Kidney (tissue), 14 donors: ENCODE results near the gene BRD3OS. TPM values are rescaled to one million over a fixed set of nuclear protein-coding genes. Genes with fewer than 3 reads are reported as not detected.
A peak's percentile ranks its signal among the peaks of the same experiment; 100 is the strongest.

Experiments
- DNase-seq, 5 donors: peaks; one replicate each; pipeline ENCODE4 v3.0.0-alpha.2; 2013 to 2020
- FAIRE-seq: peaks from 2 replicates; lab custom pipeline; 2012; peaks lifted over from hg19 to GRCh38; lab: Jason Lieb, UNC
- H3K27ac ChIP-seq, 2 donors: one replicate each; pipeline ENCODE4 v1.7.0; 2013; ENCODE audit warnings: low read depth in 2 of 2, low read length in 2 of 2, inconsistent platforms in 1 of 2
- H3K27me3 ChIP-seq: one replicate; pipeline ENCODE4 v1.7.1; 2013; ENCODE audit warnings: low read length, inconsistent platforms; ENCODE audit not compliant: control insufficient read depth, insufficient read depth
- H3K36me3 ChIP-seq, 3 donors: one replicate each; pipeline versions ENCODE4 v1.7.0 to v1.7.1; 2013; ENCODE audit warnings: low read length in 3 of 3, control low read depth in 1 of 3, inconsistent platforms in 1 of 3; ENCODE audit not compliant: insufficient read depth in 3 of 3, control insufficient read depth in 2 of 3
- H3K4me1 ChIP-seq, 3 donors: one replicate each; pipeline versions ENCODE4 v1.7.0 to v1.7.1; 2013; ENCODE audit warnings: low read length in 3 of 3, inconsistent platforms in 1 of 3, low read depth in 1 of 3; ENCODE audit not compliant: control insufficient read depth in 2 of 3, insufficient read depth in 2 of 3
- H3K4me3 ChIP-seq, 3 donors: one replicate each; pipeline versions ENCODE4 v1.7.0 to v1.8.1; 2013; ENCODE audit warnings: low read length in 3 of 3, control low read depth in 1 of 3, inconsistent platforms in 1 of 3
- H3K9ac ChIP-seq, 3 donors: one replicate each; pipeline versions ENCODE4 v1.7.0 to v1.7.1; 2013; ENCODE audit warnings: low read length in 3 of 3, control low read depth in 1 of 3, inconsistent platforms in 1 of 3
- H3K9me3 ChIP-seq, 3 donors: one replicate each; pipeline versions ENCODE4 v1.7.0 to v1.7.1; 2013; ENCODE audit warnings: low read length in 3 of 3, control low read depth in 1 of 3, inconsistent platforms in 1 of 3; ENCODE audit not compliant: control insufficient read depth in 2 of 3, insufficient read depth in 1 of 3
- intact Hi-C: fragments of 100-400 bp; cut with DNase I; formaldehyde crosslinking; loops from one replicate; pipeline ENCODE4 v1.11.1; 2022
- polyA plus RNA-seq: library from polyadenylated mRNA; stranded (reverse); fragments of 350-450 nt; fragmentation: Illumina TruSeq; extraction: RNeasy Lipid Tissue Mini Kit (QIAGEN cat#74804); gene quantifications from one replicate; pipeline ENCODE4 v1.2.3, GENCODE V29; 2014; ENCODE audit warnings: low read depth, low replicate concordance; ENCODE audit not compliant: insufficient read depth
- total RNA-seq: library from RNA; stranded (reverse); fragmentation: NEBNext Ultra II Directional; extraction: Animal tissue kit (Norgen Biotek cat#: 25700); gene quantifications from one replicate; pipeline ENCODE4 v1.2.1, GENCODE V29; 2021
- TF ChIP-seq, protein P1 (sequence below): IDR thresholded peaks from 3 replicates; pipeline ENCODE4 v1.5.1; 2012; ENCODE audit warnings: mild to moderate bottlenecking, moderate library complexity, borderline replicate concordance; ENCODE audit not compliant: insufficient read depth; ENCODE audit errors: extremely low read depth
- donor health status: control.
- donor health status: control.
- donor health status: control.
- donor health status: control.
- donor health status: control.
- donor health status: DM: yes; HTN: yes; CAD: no.
- donor health status: Normal renal cell carcinoma (clear cell type).

Gene BRD3OS
- total and polyA plus RNA-seq, 2 donors from 2014 or later, result 16.5 to 24.4 TPM

DNA sequence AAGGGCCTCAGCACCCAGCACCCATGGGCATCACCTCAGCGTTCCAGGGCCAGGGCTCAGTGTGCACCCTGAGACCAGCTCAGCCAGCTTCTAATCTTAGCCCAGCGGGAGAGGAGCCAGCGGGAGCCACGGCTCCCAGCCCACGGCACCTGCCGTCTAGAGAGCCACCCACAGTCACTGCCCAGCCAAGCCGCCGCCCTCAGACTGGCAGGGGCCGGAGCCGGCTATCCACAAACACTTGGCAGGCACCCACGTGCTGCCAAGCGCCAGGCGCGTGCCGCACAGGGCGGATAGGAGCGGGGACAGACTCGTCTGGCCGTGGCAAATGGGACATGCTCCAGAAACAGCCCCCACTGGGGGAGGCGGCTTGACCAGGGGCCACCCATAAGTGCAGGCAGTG is 24.0 kb downstream of the BRD3OS start:
- H3K36me3 ChIP-seq, result peaks cover 6 to 35% (median 27%) of the 10 kb centered on the region in 3 donors
- H3K27ac ChIP-seq, result no peak overlapping the region
- no peaks in the 10 kb centered on the region for H3K9me3 ChIP-seq
- no peak overlapping the region for H3K9ac ChIP-seq
- no peaks in the 10 kb centered on the region for H3K27me3 ChIP-seq
- peaks cover 0 to 3% (median 2%) of the 10 kb centered on the region in 3 donors for H3K4me1 ChIP-seq
- intact Hi-C loops, result no loop called here
- no peak overlapping the region for H3K4me3 ChIP-seq
- peak in 1 of 5 donors; percentile 73 for DNase-seq
- no peak for FAIRE-seq
- TF ChIP-seq, protein P1, sequence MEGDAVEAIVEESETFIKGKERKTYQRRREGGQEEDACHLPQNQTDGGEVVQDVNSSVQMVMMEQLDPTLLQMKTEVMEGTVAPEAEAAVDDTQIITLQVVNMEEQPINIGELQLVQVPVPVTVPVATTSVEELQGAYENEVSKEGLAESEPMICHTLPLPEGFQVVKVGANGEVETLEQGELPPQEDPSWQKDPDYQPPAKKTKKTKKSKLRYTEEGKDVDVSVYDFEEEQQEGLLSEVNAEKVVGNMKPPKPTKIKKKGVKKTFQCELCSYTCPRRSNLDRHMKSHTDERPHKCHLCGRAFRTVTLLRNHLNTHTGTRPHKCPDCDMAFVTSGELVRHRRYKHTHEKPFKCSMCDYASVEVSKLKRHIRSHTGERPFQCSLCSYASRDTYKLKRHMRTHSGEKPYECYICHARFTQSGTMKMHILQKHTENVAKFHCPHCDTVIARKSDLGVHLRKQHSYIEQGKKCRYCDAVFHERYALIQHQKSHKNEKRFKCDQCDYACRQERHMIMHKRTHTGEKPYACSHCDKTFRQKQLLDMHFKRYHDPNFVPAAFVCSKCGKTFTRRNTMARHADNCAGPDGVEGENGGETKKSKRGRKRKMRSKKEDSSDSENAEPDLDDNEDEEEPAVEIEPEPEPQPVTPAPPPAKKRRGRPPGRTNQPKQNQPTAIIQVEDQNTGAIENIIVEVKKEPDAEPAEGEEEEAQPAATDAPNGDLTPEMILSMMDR, result no peak

DNA sequence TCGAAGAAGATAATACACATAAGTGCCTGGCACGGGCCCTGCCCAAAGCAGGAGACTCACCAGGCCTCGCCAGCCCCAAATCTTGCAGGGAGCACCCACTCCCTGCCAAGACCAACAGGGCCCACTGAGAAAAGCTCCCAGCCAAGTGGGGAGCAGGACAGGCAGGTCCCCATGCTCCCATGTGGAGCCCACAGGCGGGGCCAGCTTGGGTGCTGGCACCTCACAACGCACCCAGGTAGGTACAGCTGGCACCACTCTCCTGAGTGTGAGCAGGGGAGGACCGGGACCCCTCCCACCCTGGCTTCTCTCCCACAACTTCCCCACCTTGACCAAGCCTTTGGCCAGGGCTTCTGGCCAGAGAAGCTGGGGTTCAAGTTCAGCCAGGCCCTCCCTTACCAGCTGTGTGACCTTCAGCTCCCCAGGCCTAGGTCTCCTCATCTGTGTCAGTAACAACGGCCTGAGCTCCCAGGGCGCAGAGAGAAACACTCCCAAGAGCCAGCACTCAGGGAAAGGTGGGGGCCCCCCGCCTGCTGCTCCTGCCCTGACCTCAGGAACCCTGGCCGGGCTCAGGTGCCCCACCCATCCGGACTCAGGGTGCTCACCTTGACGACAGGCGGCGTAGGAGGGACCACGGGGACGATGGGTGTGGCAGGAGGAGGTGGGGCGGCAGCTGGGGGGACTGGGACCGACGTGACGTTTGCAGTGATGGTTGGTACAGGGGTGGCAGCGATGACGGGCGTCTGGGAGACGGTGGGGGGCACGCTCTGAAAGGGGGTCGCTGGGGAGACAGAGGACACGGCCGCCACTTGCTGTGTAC is 24.7 kb downstream of the BRD3OS start:
- no peak overlapping the region for H3K27ac ChIP-seq
- no peak for FAIRE-seq
- TF ChIP-seq, protein P1, result no peak
- no peaks in the 10 kb centered on the region for H3K27me3 ChIP-seq
- H3K9me3 ChIP-seq, result no peaks in the 10 kb centered on the region
- no peak overlapping the region for H3K4me3 ChIP-seq
- peaks cover 0 to 6% (median 3%) of the 10 kb centered on the region in 3 donors for H3K4me1 ChIP-seq
- peaks cover 0 to 35% (median 21%) of the 10 kb centered on the region in 3 donors for H3K36me3 ChIP-seq
- DNase-seq, result peak in 1 of 5 donors; percentile 66
- no peak overlapping the region for H3K9ac ChIP-seq
- intact Hi-C loops, result no loop called here

DNA sequence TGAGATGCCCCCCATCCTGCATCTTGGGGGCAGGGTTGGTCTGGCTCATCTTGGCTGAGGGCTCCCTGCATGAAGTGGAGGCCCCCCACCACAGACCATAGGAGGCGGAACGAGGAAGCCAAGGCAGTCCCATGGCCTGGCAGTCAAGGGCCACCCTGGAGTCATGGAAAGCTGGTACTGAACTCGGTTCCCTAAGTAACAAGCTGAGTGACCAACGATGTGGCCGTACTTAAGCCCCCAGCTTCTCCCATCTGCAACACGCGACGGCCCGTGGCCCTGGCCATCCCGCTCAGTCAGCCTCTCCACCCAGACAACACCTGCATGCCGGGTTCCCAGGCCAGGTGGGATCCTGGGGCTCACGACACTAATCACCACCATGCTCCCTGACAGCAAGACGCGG is 25.4 kb downstream of the BRD3OS start:
- no peak overlapping the region for H3K27ac ChIP-seq
- peaks cover 0 to 35% (median 14%) of the 10 kb centered on the region in 3 donors for H3K36me3 ChIP-seq
- H3K9me3 ChIP-seq, result no peaks in the 10 kb centered on the region
- no peak for FAIRE-seq
- no peak overlapping the region for H3K4me3 ChIP-seq
- TF ChIP-seq, protein P1, result no peak
- peaks cover 0 to 13% (median 8%) of the 10 kb centered on the region in 3 donors for H3K4me1 ChIP-seq
- peak in 1 of 5 donors; percentile 57 for DNase-seq
- H3K27me3 ChIP-seq, result no peaks in the 10 kb centered on the region
- H3K9ac ChIP-seq, result no peak overlapping the region
- intact Hi-C loops, result no loop called here
